GM18873 (cell line): ENCODE measurements around the gene TNS2.

Experiments used
- ATAC-seq: cut with Tn5 transposase; IDR thresholded peaks from one replicate; pipeline ENCODE4 v1.9.1; 2021; ENCODE audit warnings: mild to moderate bottlenecking, moderate library complexity, moderate number of reproducible peaks; ENCODE audit not compliant: unreplicated experiment, low FRiP score

TNS2 gene

DNA sequence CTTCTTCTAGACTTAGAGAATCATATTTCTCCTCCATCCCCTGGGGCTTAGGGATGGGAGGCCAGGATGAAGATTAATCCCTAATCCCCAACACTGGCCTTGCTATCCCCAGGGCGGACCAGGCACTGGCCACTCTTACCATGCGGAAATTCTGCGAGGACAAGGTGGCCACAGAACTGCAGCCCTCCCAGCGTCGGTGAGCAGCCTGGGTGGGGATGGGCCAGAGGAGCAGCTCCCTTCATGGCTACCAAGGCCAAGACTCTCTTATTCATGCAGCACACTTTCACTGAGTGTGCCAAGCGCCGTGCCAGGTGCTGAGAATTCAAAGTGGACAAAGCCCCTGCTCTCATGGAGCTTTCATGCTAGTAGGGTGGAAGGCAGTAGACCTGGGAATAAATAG, 7.0 kb downstream of the TNS2 start:
- ATAC-seq: no peak

DNA sequence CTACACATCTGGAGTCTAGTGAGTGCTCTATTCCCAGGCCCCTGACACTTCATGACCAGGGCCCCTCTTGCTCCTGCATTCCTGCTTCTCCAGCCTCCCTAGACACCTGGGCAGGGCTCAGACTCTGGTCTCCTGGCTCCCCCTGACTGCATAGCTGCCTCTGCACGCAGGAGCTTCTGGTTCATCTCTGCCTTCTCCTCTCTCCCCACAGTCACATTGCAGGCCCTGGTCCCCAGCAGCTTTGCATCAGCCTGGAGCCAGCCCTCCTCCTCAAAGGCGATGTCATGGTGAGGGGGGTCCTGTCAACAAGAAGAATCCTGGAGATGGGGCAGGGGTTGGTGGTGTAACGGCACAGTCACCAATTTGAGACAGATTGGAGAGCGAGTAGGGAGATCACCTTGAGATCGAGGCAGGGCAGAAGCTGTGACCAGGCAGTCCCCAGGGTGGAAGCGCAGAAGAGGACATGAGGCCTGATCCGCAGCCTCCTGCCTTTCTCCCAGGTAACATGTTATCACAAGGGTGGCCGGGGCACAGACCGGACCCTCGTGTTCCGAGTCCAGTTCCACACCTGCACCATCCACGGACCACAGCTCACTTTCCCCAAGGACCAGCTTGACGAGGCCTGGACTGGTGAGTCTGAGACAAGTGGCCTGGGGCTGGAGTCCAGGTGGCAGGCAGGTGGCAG, 8.1 kb downstream of the TNS2 start:
- ATAC-seq: no peak

DNA sequence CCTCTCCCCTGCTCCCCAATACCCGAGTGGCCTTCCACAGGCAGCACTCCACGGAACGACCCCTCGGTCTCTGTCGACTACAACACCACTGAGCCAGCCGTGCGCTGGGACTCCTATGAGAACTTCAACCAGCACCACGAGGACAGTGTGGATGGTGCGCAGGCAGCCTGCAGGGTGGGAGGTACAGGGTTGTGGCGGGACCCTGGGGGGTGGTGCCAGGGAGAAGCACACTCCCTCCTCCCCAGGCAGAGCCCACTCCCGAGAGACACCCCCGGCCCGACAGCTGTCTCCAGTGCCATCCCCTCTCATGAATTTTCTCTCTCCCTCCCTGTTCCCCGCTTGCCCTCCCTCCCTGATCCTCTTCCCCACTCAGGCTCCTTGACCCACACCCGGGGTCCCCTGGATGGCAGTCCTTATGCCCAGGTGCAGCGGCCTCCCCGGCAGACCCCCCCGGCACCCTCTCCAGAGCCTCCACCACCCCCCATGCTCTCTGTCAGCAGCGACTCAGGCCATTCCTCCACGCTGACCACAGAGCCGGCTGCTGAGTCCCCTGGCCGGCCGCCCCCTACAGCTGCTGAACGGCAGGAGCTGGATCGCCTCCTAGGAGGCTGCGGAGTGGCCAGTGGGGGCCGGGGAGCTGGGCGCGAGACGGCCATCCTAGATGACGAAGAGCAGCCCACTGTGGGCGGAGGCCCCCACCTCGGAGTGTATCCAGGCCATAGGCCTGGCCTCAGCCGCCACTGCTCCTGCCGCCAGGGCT, 9.0 kb downstream of the TNS2 start:
- ATAC-seq: no peak

GRCh38 chr12:53059434-53060063, 9.7 kb downstream of the TNS2 start:
- ATAC-seq: no peak

GRCh38 chr12:53060064-53060720, 10.3 kb downstream of the TNS2 start:
- ATAC-seq: no peak

- no peak for ATAC-seq
Observed at GRCh38 chr12:53060721-53061276, 10.9 kb downstream of the TNS2 start.

- no peak for ATAC-seq
Observed at GRCh38 chr12:53061404-53062010, 11.6 kb downstream of the TNS2 start.

DNA sequence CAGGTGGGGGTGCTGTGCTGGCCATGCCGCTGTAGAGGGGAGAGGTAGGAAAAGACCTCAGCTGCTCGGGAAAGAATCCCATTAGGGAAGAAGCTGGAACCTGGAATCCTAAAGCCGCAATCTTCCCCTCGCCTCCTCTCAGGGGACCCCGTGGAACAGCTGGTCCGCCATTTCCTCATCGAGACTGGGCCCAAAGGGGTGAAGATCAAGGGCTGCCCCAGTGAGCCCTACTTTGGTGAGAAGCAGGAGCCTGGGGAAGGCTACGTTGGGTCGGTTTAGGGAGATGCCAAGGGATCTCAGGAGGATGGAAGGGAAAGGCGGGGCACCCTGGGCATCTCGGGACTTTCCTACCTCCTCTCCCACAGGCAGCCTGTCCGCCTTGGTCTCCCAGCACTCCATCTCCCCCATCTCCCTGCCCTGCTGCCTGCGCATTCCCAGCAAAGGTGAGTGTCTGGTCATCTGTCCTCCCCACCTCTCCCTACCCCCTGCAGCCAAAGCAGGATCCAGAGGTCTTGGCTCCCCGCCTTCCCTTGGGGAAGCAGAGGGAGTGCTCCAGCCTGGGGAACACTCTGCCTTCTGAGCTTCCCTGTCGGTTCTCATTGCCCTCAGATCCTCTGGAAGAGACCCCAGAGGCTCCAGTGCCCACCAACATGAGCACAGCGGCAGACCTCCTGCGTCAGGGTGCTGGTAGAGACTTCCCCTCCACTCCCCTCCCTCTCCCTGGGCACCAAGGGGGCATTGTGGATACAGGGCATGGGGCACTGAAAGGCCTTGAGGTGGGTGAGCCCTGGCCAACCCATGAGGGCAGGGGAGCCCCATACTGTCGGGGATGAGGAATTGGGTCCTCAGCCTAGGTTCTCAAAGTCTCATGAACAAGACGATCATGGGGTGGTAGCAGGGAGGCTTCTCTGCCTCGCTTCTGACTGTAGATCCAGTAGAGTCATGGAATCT, 12.4 kb downstream of the TNS2 start:
- ATAC-seq: no peak

- ATAC-seq: no peak
Observed at GRCh38 chr12:53062977-53063707, 13.3 kb downstream of the TNS2 start.

DNA sequence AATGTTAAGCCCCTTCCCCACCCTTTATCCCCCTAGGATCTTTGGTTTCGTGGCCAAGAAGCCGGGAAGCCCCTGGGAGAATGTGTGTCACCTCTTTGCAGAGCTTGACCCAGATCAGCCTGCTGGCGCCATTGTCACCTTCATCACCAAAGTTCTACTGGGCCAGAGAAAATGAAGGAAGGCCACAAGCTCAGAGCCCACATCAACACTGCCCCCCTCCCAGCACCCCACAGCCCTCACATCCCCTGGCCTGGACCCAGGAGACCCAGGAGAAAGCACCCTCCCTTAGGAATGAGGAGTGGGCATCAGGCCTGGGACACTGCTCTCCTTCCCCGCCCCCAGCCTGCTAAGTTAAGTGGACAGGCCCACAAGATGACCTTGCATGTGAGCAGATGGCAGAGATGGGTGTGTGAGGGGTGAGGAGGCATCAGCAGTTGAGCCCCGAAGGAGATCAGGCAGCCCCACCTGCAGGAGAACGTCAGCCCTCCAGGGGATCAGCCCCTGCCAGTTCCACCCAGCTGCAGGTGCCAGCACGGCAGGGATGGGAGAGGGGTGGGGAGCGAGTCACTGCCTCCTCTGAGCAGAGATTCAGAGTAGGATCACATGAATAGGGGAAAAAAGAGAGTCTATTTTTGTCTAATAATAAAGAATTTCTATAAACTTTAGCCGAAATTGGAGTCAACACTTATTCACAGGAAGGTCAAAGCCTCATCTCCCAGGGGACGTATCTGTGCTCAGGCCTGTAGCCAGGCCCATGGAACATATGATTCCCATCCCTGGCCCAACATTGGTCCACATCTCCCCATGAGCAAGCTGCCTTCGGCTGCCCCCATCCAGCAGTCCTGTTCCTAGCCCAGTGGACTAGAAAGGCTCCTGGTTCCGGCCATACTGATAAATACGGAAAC, 14.1 kb downstream of the TNS2 start:
- ATAC-seq: no peak

- no peak for ATAC-seq
Observed at GRCh38 chr12:53064613-53065436, 15.0 kb downstream of the TNS2 start.

- no peak for ATAC-seq
Observed at GRCh38 chr12:53065470-53065869, 15.6 kb downstream of the TNS2 start.

- ATAC-seq: no peak
Observed at GRCh38 chr12:53065975-53066931, 16.4 kb downstream of the TNS2 start.

- no peak for ATAC-seq
Observed at GRCh38 chr12:53067074-53067992, 17.5 kb downstream of the TNS2 start.
